Ectodermal cell (in vitro differentiated cells): ENCODE results near the gene CCDC136.

Experiments
- H3K27ac ChIP-seq: 2 replicates; pipeline ENCODE4 v1.7.0; 2013; ENCODE audit warnings: mild to moderate bottlenecking, low read depth, low read length; ENCODE audit not compliant: insufficient read depth, poor library complexity, severe bottlenecking
- H3K27me3 ChIP-seq: 2 replicates; pipeline ENCODE4 v1.7.0; 2013; ENCODE audit warnings: mild to moderate bottlenecking, low read length; ENCODE audit not compliant: insufficient read depth, control insufficient read depth, poor library complexity, severe bottlenecking
- H3K36me3 ChIP-seq: one replicate; pipeline ENCODE4 v1.7.0; 2013; ENCODE audit warnings: low read length; ENCODE audit not compliant: control insufficient read depth, insufficient read depth
- H3K4me1 ChIP-seq: one replicate; pipeline ENCODE4 v1.7.0; 2013; ENCODE audit warnings: low read length; ENCODE audit not compliant: control insufficient read depth, insufficient read depth
- H3K4me3 ChIP-seq: 2 replicates; pipeline ENCODE4 v1.7.0; 2013; ENCODE audit warnings: low read depth, low read length, control low read depth; ENCODE audit not compliant: insufficient read depth
- H3K9me3 ChIP-seq: 2 replicates; pipeline ENCODE4 v1.7.0; 2013; ENCODE audit warnings: mild to moderate bottlenecking, low read length, moderate library complexity; ENCODE audit not compliant: control insufficient read depth
- WGBS, 2 experiments: methylation state at CpG; one replicate each; pipeline ENCODE4 v1.1.7; 2013; ENCODE audit warnings: missing lambda C conversion rate in 2 of 2; 5-methylcytosine and 5-hydroxymethylcytosine counted together

The CCDC136 gene

DNA sequence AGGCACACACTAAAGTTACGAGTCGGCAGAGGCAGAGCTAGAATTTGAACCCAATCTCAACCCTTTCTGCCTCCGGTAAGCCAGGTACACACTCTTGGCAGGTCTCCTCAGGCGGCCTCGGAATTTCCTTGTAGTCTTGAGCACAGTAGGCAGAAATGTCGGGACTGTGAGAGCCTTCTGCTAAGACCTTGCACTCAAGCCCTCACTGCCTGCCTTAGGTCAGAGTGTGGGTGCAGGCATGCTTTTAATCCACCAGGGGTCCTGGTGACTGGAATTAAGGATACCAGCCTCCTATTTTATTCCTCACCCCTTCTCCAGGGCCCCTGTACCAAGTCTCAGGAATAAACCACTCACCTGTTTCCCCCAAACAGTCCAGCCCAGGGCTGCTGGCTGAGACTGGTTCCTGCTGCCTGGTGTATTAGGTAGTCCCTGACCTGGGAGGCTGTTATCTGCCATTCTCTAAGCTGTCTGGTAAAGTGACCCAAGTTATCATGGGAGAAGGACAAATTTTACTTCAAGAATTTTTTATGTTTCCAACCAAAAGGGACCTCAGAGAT lies 71.7 kb downstream of the CCDC136 start:
- Histone ChIP-seq H3K4me3 (peak overlapping the region; percentile 85), H3K36me3 (no peaks in the 10 kb centered on the region), H3K9me3 (no peaks in the 10 kb centered on the region), H3K27me3 (peaks cover 17% of the 10 kb centered on the region), H3K27ac (no peak overlapping the region), H3K4me1 (peaks cover 10% of the 10 kb centered on the region)
- WGBS, 2 experiments: 4 to 9% methylated on average over 6 of the region's 6 CpGs

DNA sequence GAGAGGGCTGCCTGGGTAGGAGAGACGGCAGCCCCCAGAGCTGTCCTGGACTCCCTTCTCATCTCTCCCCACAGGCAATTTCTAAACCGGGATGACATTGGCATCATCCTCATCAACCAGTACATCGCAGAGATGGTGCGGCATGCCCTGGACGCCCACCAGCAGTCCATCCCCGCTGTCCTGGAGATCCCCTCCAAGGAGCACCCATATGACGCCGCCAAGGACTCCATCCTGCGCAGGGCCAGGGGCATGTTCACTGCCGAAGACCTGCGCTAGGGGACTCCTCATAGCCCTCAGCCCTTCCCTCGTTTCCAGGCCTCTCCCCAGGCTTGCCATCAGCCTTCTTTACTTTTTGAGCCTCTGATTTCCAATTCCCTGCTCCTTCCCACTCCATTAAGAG lies 73.5 kb downstream of the CCDC136 start:
- 94% methylated on average over 12 of the region's 12 CpGs for WGBS, 2 experiments
- H3K4me3 ChIP-seq: no peak overlapping the region
- H3K27me3 ChIP-seq: peaks cover 35% of the 10 kb centered on the region
- H3K27ac ChIP-seq: no peak overlapping the region
- H3K9me3 ChIP-seq: no peaks in the 10 kb centered on the region
- H3K4me1 ChIP-seq: peaks cover 14% of the 10 kb centered on the region
- no peaks in the 10 kb centered on the region for H3K36me3 ChIP-seq

DNA sequence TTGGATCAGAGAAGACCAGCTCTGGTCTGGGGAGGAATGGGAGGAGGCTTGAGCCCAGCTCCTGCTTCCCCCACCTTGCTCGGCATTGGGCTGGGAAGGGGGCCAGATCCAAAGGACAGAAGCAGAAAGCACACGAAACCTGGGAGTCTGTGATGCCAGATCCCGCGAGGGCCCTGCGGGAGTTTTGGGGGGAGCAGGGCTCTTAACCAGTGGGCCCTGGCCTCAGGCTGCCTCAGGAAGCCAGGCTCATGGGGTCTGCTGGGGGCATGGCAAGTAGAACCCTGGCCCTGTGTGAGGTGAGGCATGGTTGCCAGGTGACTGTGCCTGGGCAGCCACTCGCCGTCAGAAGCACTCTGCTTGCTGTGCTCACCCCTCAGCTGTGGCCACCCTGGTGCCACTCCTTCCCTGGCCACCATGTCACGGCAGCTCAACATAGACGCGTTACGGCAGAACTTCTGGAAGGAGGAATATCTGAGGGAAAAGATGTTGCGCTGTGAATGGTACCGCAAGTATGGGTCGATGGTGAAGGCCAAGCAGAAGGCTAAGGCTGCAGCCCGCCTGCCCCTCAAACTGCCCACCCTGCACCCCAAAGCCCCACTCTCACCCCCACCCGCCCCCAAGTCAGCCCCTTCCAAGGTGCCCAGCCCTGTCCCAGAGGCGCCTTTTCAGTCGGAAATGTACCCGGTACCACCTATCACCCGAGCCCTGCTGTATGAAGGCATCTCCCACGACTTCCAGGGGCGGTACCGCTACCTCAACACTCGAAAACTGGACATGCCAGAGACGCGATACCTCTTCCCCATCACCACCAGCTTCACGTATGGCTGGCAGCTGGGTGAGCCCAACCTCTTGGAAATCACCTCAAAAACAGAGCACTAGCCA lies 74.5 kb downstream of the CCDC136 start:
- peaks cover 14% of the 10 kb centered on the region for H3K4me1 ChIP-seq
- H3K36me3 ChIP-seq: no peaks in the 10 kb centered on the region
- WGBS, 2 experiments: 94 to 95% methylated on average over 27 of the region's 27 CpGs
- H3K9me3 ChIP-seq: no peaks in the 10 kb centered on the region
- no peak overlapping the region for H3K27ac ChIP-seq
- H3K4me3 ChIP-seq: no peak overlapping the region
- peaks cover 44% of the 10 kb centered on the region for H3K27me3 ChIP-seq

DNA sequence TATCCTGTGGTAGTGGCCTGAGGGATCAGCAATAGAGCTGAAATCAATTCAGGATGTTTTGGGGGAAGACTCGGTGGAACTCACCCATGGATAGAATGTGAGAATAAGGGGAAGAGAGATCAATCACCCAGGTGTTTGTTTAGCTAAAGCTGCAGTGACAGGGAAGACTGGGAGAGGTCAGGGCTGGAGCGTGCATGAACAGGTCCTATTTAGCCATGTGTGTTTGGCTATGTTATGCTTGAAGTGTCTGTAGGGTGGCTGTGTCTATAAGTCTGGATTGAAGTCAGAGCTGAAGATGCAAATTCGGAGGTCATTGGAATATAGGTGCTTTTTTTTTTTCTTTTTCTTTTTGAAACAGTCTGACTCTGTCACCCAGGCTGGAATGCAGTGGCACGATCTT lies 75.5 kb downstream of the CCDC136 start:
- Histone ChIP-seq H3K4me1 (peaks cover 14% of the 10 kb centered on the region), H3K27ac (no peak overlapping the region), H3K9me3 (no peaks in the 10 kb centered on the region), H3K4me3 (no peak overlapping the region), H3K27me3 (peaks cover 52% of the 10 kb centered on the region), H3K36me3 (no peaks in the 10 kb centered on the region)
- WGBS, 2 experiments: 88 to 91% methylated on average over 4 of the region's 4 CpGs

GRCh38 chr7:128867842-128868623 lies 76.3 kb downstream of the CCDC136 start:
- peaks cover 14% of the 10 kb centered on the region for H3K4me1 ChIP-seq
- no peaks in the 10 kb centered on the region for H3K9me3 ChIP-seq
- no peak overlapping the region for H3K4me3 ChIP-seq
- H3K27me3 ChIP-seq: peaks cover 53% of the 10 kb centered on the region
- WGBS, 2 experiments: 58 to 60% methylated on average over 11 of the region's 11 CpGs
- no peaks in the 10 kb centered on the region for H3K36me3 ChIP-seq
- H3K27ac ChIP-seq: no peak overlapping the region

DNA sequence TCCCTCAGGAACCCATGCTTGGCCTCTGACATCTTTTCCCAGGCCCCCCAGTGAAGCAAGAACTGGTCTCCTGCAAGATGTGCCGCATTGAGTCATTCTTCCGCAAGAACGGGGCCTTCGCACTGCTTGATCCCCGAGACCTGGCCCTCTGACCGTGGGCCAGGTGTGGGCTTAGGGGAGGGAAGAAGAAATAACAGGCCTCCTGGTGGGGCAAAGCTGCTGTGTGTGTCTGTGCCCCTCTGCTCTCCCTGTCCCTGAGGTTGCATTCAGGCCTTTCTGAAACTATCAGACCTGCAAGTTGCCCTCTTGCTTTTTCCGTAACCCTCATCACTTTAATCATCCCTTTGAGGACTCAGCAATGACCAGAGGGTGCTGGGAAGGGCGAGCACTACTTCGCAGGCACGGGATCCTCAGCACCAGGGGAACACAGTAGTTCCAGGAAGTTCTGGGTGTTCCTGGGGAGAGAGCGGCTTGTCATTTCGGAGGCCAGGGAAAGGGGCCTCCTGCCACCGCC lies 76.9 kb downstream of the CCDC136 start:
- Histone ChIP-seq H3K27me3 (peaks cover 53% of the 10 kb centered on the region), H3K36me3 (no peaks in the 10 kb centered on the region), H3K9me3 (no peaks in the 10 kb centered on the region), H3K4me1 (peaks cover 13% of the 10 kb centered on the region), H3K27ac (no peak overlapping the region), H3K4me3 (peak overlapping the region; percentile 48)
- WGBS, 2 experiments: 28% methylated on average over 13 of the region's 13 CpGs

GRCh38 chr7:128869138-128869943 lies 77.6 kb downstream of the CCDC136 start:
- H3K9me3 ChIP-seq: no peaks in the 10 kb centered on the region
- peaks cover 8% of the 10 kb centered on the region for H3K4me1 ChIP-seq
- H3K36me3 ChIP-seq: no peaks in the 10 kb centered on the region
- H3K27ac ChIP-seq: no peak overlapping the region
- WGBS, 2 experiments: 0% methylated on average over 86 of the region's 86 CpGs
- peaks cover 53% of the 10 kb centered on the region for H3K27me3 ChIP-seq
- H3K4me3 ChIP-seq: peak overlapping the region; percentile 48

GRCh38 chr7:128869944-128870285 lies 78.1 kb downstream of the CCDC136 start:
- peak overlapping the region; percentile 48 for H3K4me3 ChIP-seq
- no peaks in the 10 kb centered on the region for H3K36me3 ChIP-seq
- peaks cover 53% of the 10 kb centered on the region for H3K27me3 ChIP-seq
- WGBS, 2 experiments: 4% methylated on average over 30 of the region's 30 CpGs
- H3K27ac ChIP-seq: no peak overlapping the region
- peaks cover 8% of the 10 kb centered on the region for H3K4me1 ChIP-seq
- H3K9me3 ChIP-seq: no peaks in the 10 kb centered on the region

GRCh38 chr7:128871050-128871449 lies 79.3 kb downstream of the CCDC136 start:
- no peaks in the 10 kb centered on the region for H3K9me3 ChIP-seq
- 90 to 94% methylated on average over 5 of the region's 5 CpGs for WGBS, 2 experiments
- H3K4me3 ChIP-seq: no peak overlapping the region
- H3K36me3 ChIP-seq: no peaks in the 10 kb centered on the region
- peaks cover 8% of the 10 kb centered on the region for H3K4me1 ChIP-seq
- peaks cover 53% of the 10 kb centered on the region for H3K27me3 ChIP-seq
- no peak overlapping the region for H3K27ac ChIP-seq
